Fibroblast of peridontal ligament (primary cell): ENCODE data around the gene RTN4R.

Experiments used
- DNase-seq: peaks from one replicate; pipeline ENCODE4 v3.0.0-alpha.2; 2010; ENCODE audit errors: extremely low read depth

Gene RTN4R

GRCh38 chr22:20241579-20242392, 26.3 kb downstream of the RTN4R start:
- DNase-seq: no peak

- DNase-seq: no peak
These were observed 27.2 kb downstream of the RTN4R start for GRCh38 chr22:20240900-20241299.

GRCh38 chr22:20240447-20240764, 27.7 kb downstream of the RTN4R start:
- no peak for DNase-seq

GRCh38 chr22:20239676-20240446, 28.3 kb downstream of the RTN4R start:
- no peak for DNase-seq

- no peak for DNase-seq
These were observed 29.0 kb downstream of the RTN4R start for GRCh38 chr22:20238901-20239675.

GRCh38 chr22:20238536-20238900, 29.6 kb downstream of the RTN4R start:
- no peak for DNase-seq

GRCh38 chr22:20237480-20238440, 30.4 kb downstream of the RTN4R start:
- no peak for DNase-seq

- DNase-seq: no peak
These were observed 31.9 kb downstream of the RTN4R start for GRCh38 chr22:20236052-20236717.

GRCh38 chr22:20235389-20235991, 32.6 kb downstream of the RTN4R start:
- DNase-seq: no peak

GRCh38 chr22:20234760-20235388, 33.2 kb downstream of the RTN4R start:
- no peak for DNase-seq

GRCh38 chr22:20234314-20234682, 33.8 kb downstream of the RTN4R start:
- no peak for DNase-seq

- DNase-seq: no peak
These were observed 34.5 kb downstream of the RTN4R start for GRCh38 chr22:20233351-20234313.

GRCh38 chr22:20232781-20233180, 35.3 kb downstream of the RTN4R start:
- DNase-seq: no peak

GRCh38 chr22:20232237-20232598, 35.9 kb downstream of the RTN4R start:
- DNase-seq: no peak

- no peak for DNase-seq
These were observed 36.4 kb downstream of the RTN4R start for GRCh38 chr22:20231514-20232236.

- DNase-seq: no peak
These were observed 37.2 kb downstream of the RTN4R start for GRCh38 chr22:20230777-20231420.

GRCh38 chr22:20229916-20230775, 38.0 kb downstream of the RTN4R start:
- DNase-seq: no peak
